Measurements from ENCODE around the gene PPP1R16B.
A peak's percentile ranks its signal among the peaks of the same experiment; 100 is the strongest.

Gene PPP1R16B

GRCh38 chr20:38902601-38903000, 97.1 kb downstream of the PPP1R16B start:
- no peak for DNase-seq

- DNase-seq, result no peak
These were observed 97.8 kb downstream of the PPP1R16B start for GRCh38 chr20:38903335-38903734.

GRCh38 chr20:38905375-38905774, 99.9 kb downstream of the PPP1R16B start:
- no peak for DNase-seq

GRCh38 chr20:38907918-38908677, 102.6 kb downstream of the PPP1R16B start:
- DNase-seq, result no peak

- no peak for DNase-seq
These were observed 109.9 kb downstream of the PPP1R16B start for GRCh38 chr20:38915355-38915754.

GRCh38 chr20:38917657-38918056, 112.2 kb downstream of the PPP1R16B start:
- DNase-seq, result no peak

GRCh38 chr20:38918172-38918571, 112.7 kb downstream of the PPP1R16B start:
- no peak for DNase-seq

- no peak for DNase-seq
These were observed 114.2 kb downstream of the PPP1R16B start for GRCh38 chr20:38919683-38920082.

- no peak for DNase-seq
These were observed 114.9 kb downstream of the PPP1R16B start for GRCh38 chr20:38920411-38920810.

GRCh38 chr20:38920851-38921250, 115.4 kb downstream of the PPP1R16B start:
- no peak for DNase-seq

GRCh38 chr20:38924718-38925117, 119.2 kb downstream of the PPP1R16B start:
- DNase-seq, result no peak

- DNase-seq, result peak; percentile 99
These were observed 120.8 kb downstream of the PPP1R16B start, which contains the start of gene FAM83D for GRCh38 chr20:38926142-38926933. FAM83D (plus strand) TSS chr20:38926417; CDS start chr20:38926443, 26 bp downstream.

- no peak for DNase-seq
These were observed 121.6 kb downstream of the PPP1R16B start for GRCh38 chr20:38926934-38927616.

- no peak for DNase-seq
These were observed 122.5 kb downstream of the PPP1R16B start for GRCh38 chr20:38927902-38928578.

GRCh38 chr20:38930242-38930569, 124.7 kb downstream of the PPP1R16B start:
- no peak for DNase-seq

- no peak for DNase-seq
These were observed 126.5 kb downstream of the PPP1R16B start for GRCh38 chr20:38931984-38932383.

GRCh38 chr20:38932457-38933120, 127.1 kb downstream of the PPP1R16B start:
- no peak for DNase-seq

GRCh38 chr20:38934530-38934929, 129.0 kb downstream of the PPP1R16B start:
- no peak for DNase-seq

- no peak for DNase-seq
These were observed 129.8 kb downstream of the PPP1R16B start for GRCh38 chr20:38935285-38935684.

GRCh38 chr20:38935967-38936407, 130.5 kb downstream of the PPP1R16B start:
- no peak for DNase-seq

- no peak for DNase-seq
These were observed 131.5 kb downstream of the PPP1R16B start for GRCh38 chr20:38937000-38937399.

GRCh38 chr20:38937978-38938473, 132.5 kb downstream of the PPP1R16B start:
- DNase-seq, result peak; percentile 14
